ENCODE results near the gene PPP2R2C. TPM values are rescaled to one million over a fixed set of nuclear protein-coding genes. Genes with fewer than 3 reads are reported as not detected.

Gene PPP2R2C
- total RNA-seq, 1 donor from 2014 or later, result not detected

- Mint-ChIP-seq H3K27me3 (ENCODE audit: unreplicated experiment) (peaks cover 51% of the 10 kb centered on the region), H3K9me3 (ENCODE audit: unreplicated experiment) (peaks cover 4% of the 10 kb centered on the region), H3K4me1 (ENCODE audit: unreplicated experiment) (peaks cover 4% of the 10 kb centered on the region), H3K36me3 (ENCODE audit: unreplicated experiment) (no peaks in the 10 kb centered on the region), H3K4me3 (ENCODE audit: unreplicated experiment) (no peak overlapping the region), H3K27ac (ENCODE audit: unreplicated experiment) (no peak overlapping the region)
- TF ChIP-seq CTCF (IDR thresholded peaks at IDR 0.05), result no peak
- no peak for DNase-seq (ENCODE audit: extremely low spot score, unreplicated experiment)
Observed at GRCh38 chr4:6313216-6313615, 159.2 kb downstream of the PPP2R2C start.

- Mint-ChIP-seq H3K4me1 (ENCODE audit: unreplicated experiment) (peaks cover 4% of the 10 kb centered on the region), H3K9me3 (ENCODE audit: unreplicated experiment) (peaks cover 7% of the 10 kb centered on the region), H3K27me3 (ENCODE audit: unreplicated experiment) (peaks cover 33% of the 10 kb centered on the region), H3K4me3 (ENCODE audit: unreplicated experiment) (peak overlapping the region; percentile 65), H3K36me3 (ENCODE audit: unreplicated experiment) (no peaks in the 10 kb centered on the region), H3K27ac (ENCODE audit: unreplicated experiment) (no peak overlapping the region)
- DNase-seq (ENCODE audit: extremely low spot score, unreplicated experiment), result no peak
- no peak for TF ChIP-seq CTCF (IDR thresholded peaks at IDR 0.05)
Observed at GRCh38 chr4:6309777-6310176, 162.6 kb downstream of the PPP2R2C start.

GRCh38 chr4:6308899-6309643 lies 163.3 kb downstream of the PPP2R2C start:
- no peak for DNase-seq (ENCODE audit: extremely low spot score, unreplicated experiment)
- Mint-ChIP-seq H3K4me3 (ENCODE audit: unreplicated experiment) (peak overlapping the region; percentile 65), H3K9me3 (ENCODE audit: unreplicated experiment) (peaks cover 7% of the 10 kb centered on the region), H3K27ac (ENCODE audit: unreplicated experiment) (no peak overlapping the region), H3K4me1 (ENCODE audit: unreplicated experiment) (peaks cover 4% of the 10 kb centered on the region), H3K27me3 (ENCODE audit: unreplicated experiment) (peaks cover 29% of the 10 kb centered on the region), H3K36me3 (ENCODE audit: unreplicated experiment) (no peaks in the 10 kb centered on the region)
- no peak for TF ChIP-seq CTCF (IDR thresholded peaks at IDR 0.05)

- Mint-ChIP-seq H3K27me3 (ENCODE audit: unreplicated experiment) (peaks cover 21% of the 10 kb centered on the region), H3K9me3 (ENCODE audit: unreplicated experiment) (peaks cover 7% of the 10 kb centered on the region), H3K27ac (ENCODE audit: unreplicated experiment) (no peak overlapping the region), H3K36me3 (ENCODE audit: unreplicated experiment) (peaks cover under 1% of the 10 kb centered on the region), H3K4me3 (ENCODE audit: unreplicated experiment) (no peak overlapping the region), H3K4me1 (ENCODE audit: unreplicated experiment) (peaks cover 4% of the 10 kb centered on the region)
- DNase-seq (ENCODE audit: extremely low spot score, unreplicated experiment), result no peak
- TF ChIP-seq CTCF (IDR thresholded peaks at IDR 0.05), result no peak
Observed at GRCh38 chr4:6307891-6308290, 164.5 kb downstream of the PPP2R2C start.

- Mint-ChIP-seq H3K27me3 (ENCODE audit: unreplicated experiment) (peaks cover 19% of the 10 kb centered on the region), H3K27ac (ENCODE audit: unreplicated experiment) (no peak overlapping the region), H3K9me3 (ENCODE audit: unreplicated experiment) (peaks cover 7% of the 10 kb centered on the region), H3K4me1 (ENCODE audit: unreplicated experiment) (peaks cover 4% of the 10 kb centered on the region), H3K36me3 (ENCODE audit: unreplicated experiment) (peaks cover 7% of the 10 kb centered on the region), H3K4me3 (ENCODE audit: unreplicated experiment) (no peak overlapping the region)
- no peak for TF ChIP-seq CTCF (IDR thresholded peaks at IDR 0.05)
- no peak for DNase-seq (ENCODE audit: extremely low spot score, unreplicated experiment)
Observed at GRCh38 chr4:6307230-6307629, 165.2 kb downstream of the PPP2R2C start.
